ENCODE results near the gene MFAP1.

Gene MFAP1

DNA sequence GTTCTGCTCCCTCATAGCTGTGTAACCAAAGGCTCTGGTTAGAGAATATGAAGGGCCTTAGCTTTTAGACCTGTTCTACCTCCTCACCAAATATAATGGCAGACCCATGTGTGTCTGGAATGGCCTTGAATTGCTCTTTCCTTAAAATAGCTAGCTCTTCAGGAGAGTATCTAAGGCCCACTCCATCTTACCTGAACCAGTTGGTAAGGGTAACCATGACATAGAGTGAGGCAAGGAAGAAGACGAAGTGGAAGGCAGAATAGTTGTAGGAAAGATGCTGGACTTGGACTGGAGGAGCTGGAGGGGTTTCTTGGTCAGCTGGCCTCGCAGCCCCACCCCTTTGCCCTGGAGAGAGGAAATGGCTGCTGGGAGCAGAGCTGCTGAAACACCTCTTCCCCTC lies 29.3 kb downstream of the MFAP1 start:
- Histone ChIP-seq H3K4me3 (peak overlapping the region; percentile 93), H3K27ac (peak overlapping the region in 1 of 2 donors; percentile 24)
- DNase-seq (ENCODE audit: low spot score) = no peak
- TF ChIP-seq, protein P1, sequence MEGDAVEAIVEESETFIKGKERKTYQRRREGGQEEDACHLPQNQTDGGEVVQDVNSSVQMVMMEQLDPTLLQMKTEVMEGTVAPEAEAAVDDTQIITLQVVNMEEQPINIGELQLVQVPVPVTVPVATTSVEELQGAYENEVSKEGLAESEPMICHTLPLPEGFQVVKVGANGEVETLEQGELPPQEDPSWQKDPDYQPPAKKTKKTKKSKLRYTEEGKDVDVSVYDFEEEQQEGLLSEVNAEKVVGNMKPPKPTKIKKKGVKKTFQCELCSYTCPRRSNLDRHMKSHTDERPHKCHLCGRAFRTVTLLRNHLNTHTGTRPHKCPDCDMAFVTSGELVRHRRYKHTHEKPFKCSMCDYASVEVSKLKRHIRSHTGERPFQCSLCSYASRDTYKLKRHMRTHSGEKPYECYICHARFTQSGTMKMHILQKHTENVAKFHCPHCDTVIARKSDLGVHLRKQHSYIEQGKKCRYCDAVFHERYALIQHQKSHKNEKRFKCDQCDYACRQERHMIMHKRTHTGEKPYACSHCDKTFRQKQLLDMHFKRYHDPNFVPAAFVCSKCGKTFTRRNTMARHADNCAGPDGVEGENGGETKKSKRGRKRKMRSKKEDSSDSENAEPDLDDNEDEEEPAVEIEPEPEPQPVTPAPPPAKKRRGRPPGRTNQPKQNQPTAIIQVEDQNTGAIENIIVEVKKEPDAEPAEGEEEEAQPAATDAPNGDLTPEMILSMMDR (IDR thresholded peaks at IDR 0.05) = no peak

DNA sequence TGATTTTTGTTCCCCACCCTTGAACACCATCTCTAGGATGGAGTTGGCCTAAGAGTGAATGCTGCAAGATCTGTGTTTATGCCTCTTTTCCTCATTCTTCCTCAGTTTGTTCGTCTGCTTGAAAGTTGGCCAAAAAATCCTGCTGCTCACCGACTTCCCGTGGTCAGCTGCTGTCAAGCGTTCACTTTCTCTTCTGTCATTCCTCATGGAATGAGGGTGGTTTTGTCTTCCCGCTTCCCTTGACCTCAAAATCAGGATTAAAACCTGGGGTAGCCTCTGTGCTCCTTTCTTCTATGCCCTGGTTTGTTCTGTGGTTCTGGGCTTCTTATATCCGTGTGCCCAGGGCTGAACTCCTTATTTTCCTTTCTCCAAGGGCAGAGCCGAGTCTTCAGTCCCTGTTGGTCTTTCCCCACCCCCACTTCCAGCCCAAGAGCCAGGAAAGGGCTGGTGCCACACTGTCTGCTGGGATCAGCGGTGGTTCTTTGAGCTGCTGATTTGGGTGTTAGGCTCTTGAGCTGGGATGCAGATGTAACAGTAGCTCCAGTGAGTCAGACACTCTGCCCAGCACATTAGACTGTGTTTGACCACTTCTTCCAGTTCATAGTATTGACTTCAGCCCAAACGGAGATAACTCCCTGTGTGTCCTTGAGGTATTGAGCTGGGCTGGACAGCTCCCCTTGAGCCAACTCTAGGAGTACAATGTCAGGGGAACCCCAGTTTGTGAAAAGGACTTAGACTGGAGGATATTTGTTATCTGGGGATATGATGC lies 30.0 kb downstream of the MFAP1 start:
- Histone ChIP-seq H3K4me3 (peak overlapping the region; percentile 93), H3K27ac (peak overlapping the region; percentile 24 to 88)
- no peak for DNase-seq (ENCODE audit: low spot score)
- TF ChIP-seq, protein P1 (IDR thresholded peaks at IDR 0.05) = no peak

DNA sequence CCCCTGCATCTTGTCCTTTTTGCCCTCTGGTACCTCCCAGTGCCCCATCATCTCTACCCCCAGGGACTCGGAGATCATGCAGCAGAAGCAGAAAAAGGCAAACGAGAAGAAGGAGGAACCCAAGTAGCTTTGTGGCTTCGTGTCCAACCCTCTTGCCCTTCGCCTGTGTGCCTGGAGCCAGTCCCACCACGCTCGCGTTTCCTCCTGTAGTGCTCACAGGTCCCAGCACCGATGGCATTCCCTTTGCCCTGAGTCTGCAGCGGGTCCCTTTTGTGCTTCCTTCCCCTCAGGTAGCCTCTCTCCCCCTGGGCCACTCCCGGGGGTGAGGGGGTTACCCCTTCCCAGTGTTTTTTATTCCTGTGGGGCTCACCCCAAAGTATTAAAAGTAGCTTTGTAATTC lies 30.8 kb downstream of the MFAP1 start:
- DNase-seq (ENCODE audit: low spot score) = no peak
- TF ChIP-seq, protein P1 (IDR thresholded peaks at IDR 0.05) = no peak

DNA sequence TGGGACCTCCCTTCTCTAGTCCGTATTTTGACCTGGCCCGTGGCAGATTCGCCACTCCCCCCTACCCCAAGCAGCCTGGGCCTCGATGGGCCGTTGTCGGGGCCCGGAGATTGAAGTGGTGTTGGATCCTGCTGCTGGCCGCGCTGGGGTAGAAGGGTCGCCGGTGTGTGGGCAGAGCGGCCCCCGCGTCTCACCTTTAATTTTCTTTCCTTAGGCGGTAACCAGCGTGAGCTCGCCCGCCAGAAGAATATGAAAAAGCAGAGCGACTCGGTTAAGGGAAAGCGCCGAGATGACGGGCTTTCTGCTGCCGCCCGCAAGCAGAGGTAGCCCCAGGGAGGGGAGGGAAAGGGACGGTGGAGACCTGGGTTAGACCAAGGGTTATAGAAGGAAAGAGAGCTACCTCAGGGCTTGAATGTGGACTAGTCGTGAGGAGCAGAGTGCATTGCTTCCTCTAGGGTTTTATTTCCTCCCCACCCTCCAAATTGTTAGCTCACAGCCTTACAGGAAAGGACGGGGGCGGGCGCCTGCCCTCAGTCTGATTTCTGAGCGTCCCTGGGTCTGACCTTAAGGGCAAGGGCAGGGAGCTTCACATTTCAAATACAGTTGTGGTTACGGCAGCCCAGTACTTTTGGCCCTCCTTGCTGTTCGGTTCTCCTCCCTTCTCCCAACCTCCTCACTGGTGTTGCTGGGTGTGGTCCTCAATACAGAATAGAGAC lies 31.6 kb downstream of the MFAP1 start:
- Histone ChIP-seq H3K4me3 (peak overlapping the region; percentile 93), H3K27ac (peak overlapping the region; percentile 88 to 90)
- TF ChIP-seq, protein P1 (IDR thresholded peaks at IDR 0.05) = no peak
- DNase-seq (ENCODE audit: low spot score) = no peak

More for the DNA sequence above, 30.8 kb downstream of the MFAP1 start:
- peak overlapping the region; percentile 88 to 90 for H3K27ac ChIP-seq
- H3K4me3 ChIP-seq = peak overlapping the region; percentile 93

- Histone ChIP-seq H3K27ac (peak within 1 kb of the TSS; percentile 88 to 90), H3K4me3 (peak within 1 kb of the TSS; percentile 93)
- TF ChIP-seq, protein P1 (IDR thresholded peaks at IDR 0.05) = no peak
- DNase-seq (ENCODE audit: low spot score) = peak; percentile 100
Measured at GRCh38 chr15:43791993-43792760, 32.3 kb downstream of the MFAP1 start, which contains the start of gene SERF2. Gene SERF2 (plus strand): TSS chr15:43792320. CDS start chr15:43792377, 57 bp downstream.

DNA sequence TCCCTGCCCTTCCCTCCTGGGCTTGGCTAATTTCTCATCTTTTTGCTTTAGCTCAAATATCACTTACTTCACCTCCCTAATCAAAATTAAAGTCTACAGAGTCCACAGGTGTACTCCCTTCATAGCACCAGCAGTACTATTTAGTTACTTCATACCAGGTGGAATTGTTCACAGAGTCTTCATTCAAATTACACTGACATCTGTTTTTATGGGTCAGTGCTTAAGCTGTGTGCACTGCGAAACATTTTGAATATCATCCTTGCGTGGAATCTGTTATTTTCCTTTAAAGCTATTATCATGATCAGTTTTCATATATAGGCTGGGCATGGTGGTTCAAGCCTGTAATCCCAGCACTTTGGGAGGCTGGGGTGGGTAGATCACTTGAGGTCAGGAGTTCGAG lies 35.1 kb downstream of the MFAP1 start:
- no peak overlapping the region for H3K4me3 ChIP-seq
- no peak overlapping the region for H3K27ac ChIP-seq
- TF ChIP-seq, protein P1 (IDR thresholded peaks at IDR 0.05) = no peak

More for the DNA sequence above, 35.1 kb downstream of the MFAP1 start:
- no peak for DNase-seq (ENCODE audit: low spot score)
